HAP-1 (cell line): ENCODE data around the gene ZNF561.
"Not testable (repeated sequence)": the region's sequence is repeated elsewhere in the genome, so short reads cannot be mapped to it uniquely, and the experiment has no call there.

Experiments used
- DNase-seq, 2 experiments: peaks; one replicate each; pipeline ENCODE4 v3.0.0-alpha.2; 2016 to 2020; ENCODE audit warnings: low spot score in 2 of 2
- H3K27me3 ChIP-seq: fragments of 250-450 bp; sonication (Bioruptor Pico); 2 replicates; pipeline ENCODE4 v1.5.1; 2020; ENCODE audit warnings: low read depth, mild to moderate bottlenecking, moderate library complexity
- H3K36me3 ChIP-seq: fragments of 250-450 bp; sonication (Bioruptor Pico); replicated peaks from 2 replicates; pipeline ENCODE4 v1.5.1; 2020; ENCODE audit warnings: mild to moderate bottlenecking
- H3K4me1 ChIP-seq: fragments of 250-450 bp; sonication (Bioruptor Pico); 2 replicates; pipeline ENCODE4 v1.5.1; 2020; ENCODE audit warnings: mild to moderate bottlenecking
- H3K4me3 ChIP-seq: fragments of 250-450 bp; sonication (Bioruptor Pico); 2 replicates; pipeline ENCODE4 v1.5.1; 2020; ENCODE audit warnings: mild to moderate bottlenecking, moderate library complexity
- H3K9me3 ChIP-seq: fragments of 250-450 bp; sonication (Bioruptor Pico); 2 replicates; pipeline ENCODE4 v1.5.1; 2020; ENCODE audit warnings: mild to moderate bottlenecking, moderate library complexity
- in situ Hi-C: fragments of 300-500 bp; cut with MboI; formaldehyde crosslinking; loops from 3 replicates; pipeline ENCODE4 v1.14.3; 2020; ENCODE audit warnings: low sequenced_read_pairs, inconsistent platforms, mixed read lengths

ZNF561 gene

GRCh38 chr19:9621156-9622037 lies at the start of gene ZNF561:
Gene ZNF561 (minus strand): TSS chr19:9621232. CDS start chr19:9619456, 1,776 bp downstream.
- in situ Hi-C loops, result loop anchor here (5.0 kb wide), 1 partner anchor 171 kb away; no protein-coding TSS in a partner anchor
- Histone ChIP-seq H3K9me3 (no peaks in the 10 kb centered on the region), H3K36me3 (peaks cover 32% of the 10 kb centered on the region), H3K4me1 (no peaks in the 10 kb centered on the region), H3K27me3 (no peaks in the 10 kb centered on the region), H3K4me3 (peak within 1 kb of the TSS; percentile 94)
- peak; percentile 75 to 89 for DNase-seq

- no peak for DNase-seq
- Histone ChIP-seq H3K9me3 (peaks cover 14% of the 10 kb centered on the region), H3K4me3 (no peak overlapping the region), H3K4me1 (no peaks in the 10 kb centered on the region), H3K27me3 (no peaks in the 10 kb centered on the region), H3K36me3 (peaks cover 12% of the 10 kb centered on the region)
- in situ Hi-C loops, result no loop called here
Measured at GRCh38 chr19:9668544-9668943, 47.5 kb upstream of the ZNF561 start.

GRCh38 chr19:9667898-9668297 lies 46.9 kb upstream of the ZNF561 start:
- no peak for DNase-seq

GRCh38 chr19:9658769-9659168 lies 37.7 kb upstream of the ZNF561 start:
- DNase-seq, result no peak
- Histone ChIP-seq H3K27me3 (no peaks in the 10 kb centered on the region), H3K4me1 (no peaks in the 10 kb centered on the region), H3K36me3 (peaks cover 46% of the 10 kb centered on the region), H3K4me3 (no peak overlapping the region), H3K9me3 (peaks cover 2% of the 10 kb centered on the region)
- in situ Hi-C loops, result no loop called here

More at GRCh38 chr19:9667898-9668297, 46.9 kb upstream of the ZNF561 start:
- H3K9me3 ChIP-seq, result peaks cover 8% of the 10 kb centered on the region
- peaks cover 12% of the 10 kb centered on the region for H3K36me3 ChIP-seq
- no peak overlapping the region for H3K4me3 ChIP-seq
- in situ Hi-C loops, result no loop called here
- no peaks in the 10 kb centered on the region for H3K27me3 ChIP-seq
- H3K4me1 ChIP-seq, result no peaks in the 10 kb centered on the region

GRCh38 chr19:9653066-9653555 lies 32.1 kb upstream of the ZNF561 start:
- in situ Hi-C loops, H3K9me3 ChIP-seq, H3K4me1 ChIP-seq, DNase-seq, H3K27me3 ChIP-seq, H3K4me3 ChIP-seq: not testable (repeated sequence)
- peaks cover 66% of the 10 kb centered on the region for H3K36me3 ChIP-seq

- H3K4me3 ChIP-seq, DNase-seq, H3K27me3 ChIP-seq, H3K4me1 ChIP-seq, in situ Hi-C loops, H3K9me3 ChIP-seq: not testable (repeated sequence)
- H3K36me3 ChIP-seq, result peaks cover 65% of the 10 kb centered on the region
Measured at GRCh38 chr19:9651464-9651863, 30.4 kb upstream of the ZNF561 start.

GRCh38 chr19:9650345-9650744 lies 29.3 kb upstream of the ZNF561 start:
- no peaks in the 10 kb centered on the region for H3K27me3 ChIP-seq
- DNase-seq, result no peak
- no peaks in the 10 kb centered on the region for H3K4me1 ChIP-seq
- H3K9me3 ChIP-seq, result peaks cover 10% of the 10 kb centered on the region
- in situ Hi-C loops, result no loop called here
- H3K4me3 ChIP-seq, result no peak overlapping the region
- H3K36me3 ChIP-seq, result peaks cover 54% of the 10 kb centered on the region

GRCh38 chr19:9645472-9645871 lies 24.4 kb upstream of the ZNF561 start:
- no peak overlapping the region for H3K4me3 ChIP-seq
- H3K27me3 ChIP-seq, result no peaks in the 10 kb centered on the region
- no peak for DNase-seq
- H3K4me1 ChIP-seq, result no peaks in the 10 kb centered on the region
- H3K36me3 ChIP-seq, result peaks cover 13% of the 10 kb centered on the region
- peaks cover 5% of the 10 kb centered on the region for H3K9me3 ChIP-seq
- in situ Hi-C loops, result no loop called here

GRCh38 chr19:9644472-9644871 lies 23.4 kb upstream of the ZNF561 start:
- H3K27me3 ChIP-seq, result no peaks in the 10 kb centered on the region
- peaks cover 8% of the 10 kb centered on the region; the same call in 1 of the 2 replicates for H3K36me3 ChIP-seq

GRCh38 chr19:9641810-9642209 lies 20.8 kb upstream of the ZNF561 start:
- Histone ChIP-seq H3K27me3 (no peaks in the 10 kb centered on the region), H3K4me1 (no peaks in the 10 kb centered on the region), H3K9me3 (peaks cover 5% of the 10 kb centered on the region), H3K4me3 (no peak overlapping the region), H3K36me3 (no peaks in the 10 kb centered on the region)
- in situ Hi-C loops, result no loop called here
- no peak for DNase-seq

More at GRCh38 chr19:9644472-9644871, 23.4 kb upstream of the ZNF561 start:
- Histone ChIP-seq H3K9me3 (peaks cover 5% of the 10 kb centered on the region), H3K4me1 (no peaks in the 10 kb centered on the region), H3K4me3 (no peak overlapping the region)
- no peak for DNase-seq
- in situ Hi-C loops, result no loop called here

GRCh38 chr19:9640956-9641355 lies 19.9 kb upstream of the ZNF561 start:
- Histone ChIP-seq H3K27me3 (no peaks in the 10 kb centered on the region), H3K36me3 (no peaks in the 10 kb centered on the region), H3K4me3 (no peak overlapping the region), H3K4me1 (no peaks in the 10 kb centered on the region), H3K9me3 (peaks cover 5% of the 10 kb centered on the region)
- in situ Hi-C loops, result no loop called here
- DNase-seq, result no peak

GRCh38 chr19:9636018-9636417 lies 15.0 kb upstream of the ZNF561 start:
- H3K27me3 ChIP-seq, result no peaks in the 10 kb centered on the region
- in situ Hi-C loops, result no loop called here
- DNase-seq, result no peak

GRCh38 chr19:9627856-9628255 lies 6.8 kb upstream of the ZNF561 start:
- H3K27me3 ChIP-seq, result no peaks in the 10 kb centered on the region
- no peaks in the 10 kb centered on the region for H3K9me3 ChIP-seq
- no peaks in the 10 kb centered on the region for H3K4me1 ChIP-seq
- H3K36me3 ChIP-seq, result no peaks in the 10 kb centered on the region
- no peak for DNase-seq
- in situ Hi-C loops, result no loop called here
- no peak overlapping the region for H3K4me3 ChIP-seq

More at GRCh38 chr19:9636018-9636417, 15.0 kb upstream of the ZNF561 start:
- Histone ChIP-seq H3K9me3 (no peaks in the 10 kb centered on the region), H3K4me3 (no peak overlapping the region), H3K36me3 (no peaks in the 10 kb centered on the region), H3K4me1 (no peaks in the 10 kb centered on the region)

GRCh38 chr19:9622531-9622930 lies 1.5 kb upstream of the ZNF561 start:
- H3K27me3 ChIP-seq, result no peaks in the 10 kb centered on the region
- DNase-seq, result no peak
- H3K9me3 ChIP-seq, result no peaks in the 10 kb centered on the region
- in situ Hi-C loops, result loop anchor here (5.0 kb wide), 1 partner anchor 170 kb away; no protein-coding TSS in a partner anchor
- no peak overlapping the region for H3K4me3 ChIP-seq
- H3K36me3 ChIP-seq, result peaks cover 20% of the 10 kb centered on the region
- H3K4me1 ChIP-seq, result no peaks in the 10 kb centered on the region
